MM.1S (cell line): ENCODE results near the gene MAGEB6.

Experiments used
- DNase-seq: peaks from one replicate; pipeline ENCODE4 v3.0.0-alpha.2; 2015
- H2AFZ ChIP-seq: fragments of 300-600 bp; sonication (generic); 2 replicates; pipeline ENCODE4 v1.6.0; 2016; ENCODE audit warnings: antibody characterized with exemption, low read length
- H3F3A ChIP-seq: fragments of 300-600 bp; sonication (generic); 2 replicates; pipeline ENCODE4 v1.6.1; 2016; ENCODE audit warnings: mild to moderate bottlenecking, antibody characterized with exemption, low read length, moderate library complexity, mixed read lengths; ENCODE audit not compliant: insufficient read depth
- H3K27ac ChIP-seq: fragments of 300-600 bp; sonication (generic); 2 replicates; pipeline ENCODE4 v1.5.1; 2016; ENCODE audit warnings: mild to moderate bottlenecking, low read length
- H3K27me3 ChIP-seq: fragments of 300-600 bp; sonication (generic); replicated peaks from 2 replicates; pipeline ENCODE4 v1.6.0; 2016; ENCODE audit warnings: low read length; ENCODE audit not compliant: insufficient read depth
- H3K36me3 ChIP-seq: fragments of 300-600 bp; sonication (generic); replicated peaks from 2 replicates; pipeline ENCODE4 v1.6.1; 2016; ENCODE audit warnings: mild to moderate bottlenecking, low read length, mixed read lengths; ENCODE audit not compliant: insufficient read depth
- H3K4me1 ChIP-seq: fragments of 300-600 bp; sonication (generic); 2 replicates; pipeline ENCODE4 v1.6.1; 2016; ENCODE audit warnings: low read length, mixed read lengths
- H3K4me2 ChIP-seq: fragments of 300-600 bp; sonication (generic); 2 replicates; pipeline ENCODE4 v1.6.0; 2016; ENCODE audit warnings: low read depth, low read length
- H3K4me3 ChIP-seq: fragments of 300-600 bp; sonication (generic); 2 replicates; pipeline ENCODE4 v1.5.1; 2016; ENCODE audit warnings: low read length, mixed read lengths
- H3K79me2 ChIP-seq: fragments of 300-600 bp; sonication (generic); 2 replicates; pipeline ENCODE4 v1.6.1; 2016; ENCODE audit warnings: mixed run types, low read length, mixed read lengths
- H3K9ac ChIP-seq: fragments of 300-600 bp; sonication (generic); 2 replicates; pipeline ENCODE4 v1.6.1; 2016; ENCODE audit warnings: low read length, mixed read lengths
- H3K9me2 ChIP-seq: fragments of 300-600 bp; sonication (generic); replicated peaks from 2 replicates; pipeline ENCODE4 v1.6.1; 2016; ENCODE audit warnings: mild to moderate bottlenecking, low read length, mixed read lengths; ENCODE audit not compliant: insufficient read depth
- H3K9me3 ChIP-seq: fragments of 300-600 bp; sonication (generic); replicated peaks from 2 replicates; pipeline ENCODE4 v1.6.1; 2016; ENCODE audit warnings: mild to moderate bottlenecking, low read length, mixed read lengths; ENCODE audit not compliant: insufficient read depth
- H4K20me1 ChIP-seq: fragments of 300-600 bp; sonication (generic); 2 replicates; pipeline ENCODE4 v1.6.1; 2016; ENCODE audit warnings: mild to moderate bottlenecking, low read length, moderate library complexity, mixed read lengths; ENCODE audit not compliant: insufficient read depth
- CTCF ChIP-seq: fragments of 300-600 bp; sonication (generic); IDR thresholded peaks from 2 replicates; pipeline ENCODE4 v1.5.1; 2016; ENCODE audit warnings: antibody characterized with exemption, low read length, mixed read lengths
- EZH2 ChIP-seq: fragments of 300-600 bp; sonication (generic); optimal IDR thresholded peaks from 2 replicates; pipeline ENCODE3; 2017; ENCODE audit warnings: low read depth, mild to moderate bottlenecking, antibody characterized with exemption, low read length, mixed read lengths
- EZH2phosphoT487 ChIP-seq: fragments of 300-600 bp; sonication (generic); IDR thresholded peaks from 2 replicates; pipeline ENCODE4 v1.6.1; 2018; ENCODE audit warnings: antibody characterized with exemption, low read length

The MAGEB6 gene

DNA sequence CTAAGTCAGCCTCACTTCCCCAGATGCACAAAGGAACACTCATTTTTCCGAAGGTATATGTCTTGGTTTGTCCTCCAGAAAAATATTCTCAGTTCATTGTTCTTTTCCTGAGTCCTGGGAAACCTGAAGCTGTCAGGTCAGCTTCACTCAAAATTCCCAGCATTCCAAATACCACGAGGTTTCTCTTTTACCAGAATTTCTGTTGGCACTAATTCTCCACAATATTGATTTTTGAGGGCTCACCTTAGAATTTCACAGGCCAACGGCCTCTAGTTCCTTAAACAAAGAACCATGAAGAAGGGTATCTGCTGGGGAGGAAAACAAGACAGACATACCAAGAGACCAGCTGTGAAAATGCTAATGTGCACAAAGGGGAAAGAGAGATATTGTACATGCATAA lies 15.8 kb downstream of the MAGEB6 start:
- Histone ChIP-seq H3K4me3 (no peak overlapping the region), H3K9ac (no peak overlapping the region), H3K36me3 (no peaks in the 10 kb centered on the region), H3K27ac (no peak overlapping the region), H2AFZ (no peak overlapping the region), H3F3A (no peaks in the 10 kb centered on the region), H3K9me2 (no peaks in the 10 kb centered on the region), H4K20me1 (no peaks in the 10 kb centered on the region), H3K9me3 (no peaks in the 10 kb centered on the region), H3K4me2 (no peak overlapping the region), H3K79me2 (no peaks in the 10 kb centered on the region), H3K27me3 (no peaks in the 10 kb centered on the region), H3K4me1 (no peaks in the 10 kb centered on the region)
- no peak for DNase-seq
- TF ChIP-seq CTCF (no peak), EZH2phosphoT487 (no peak)

DNA sequence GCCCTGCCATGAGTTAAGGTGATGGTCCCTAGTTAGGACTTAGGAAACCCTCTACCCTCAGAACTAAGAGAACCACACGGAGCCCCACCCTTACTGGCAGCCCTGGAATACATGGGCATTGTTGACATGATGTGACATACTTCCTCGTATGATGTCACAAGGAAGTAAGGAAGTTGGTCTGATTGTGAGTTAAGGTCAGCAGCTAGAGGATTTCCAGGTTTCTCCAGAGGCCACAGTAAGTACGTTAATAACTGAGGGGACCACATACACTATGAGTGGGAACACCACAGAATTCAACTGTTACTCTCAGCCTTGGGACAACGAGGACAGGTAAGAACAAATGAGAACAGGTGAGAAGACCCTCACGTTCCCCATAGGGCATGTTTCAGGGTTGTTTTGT lies 23.6 kb downstream of the MAGEB6 start, which contains the start of gene MAGEB5:
MAGEB5 (plus strand) TSS at position 301 of the 400 bp plus-strand sequence. CDS start 1,133 bp downstream, outside the sequence.
- Histone ChIP-seq H3K9me2 (no peaks in the 10 kb centered on the region), H3K4me2 (no peak within 1 kb of the TSS), H3K27me3 (no peaks in the 10 kb centered on the region), H3K4me1 (no peaks in the 10 kb centered on the region), H3K4me3 (no peak within 1 kb of the TSS), H2AFZ (no peak within 1 kb of the TSS), H3F3A (no peaks in the 10 kb centered on the region), H3K9ac (no peak within 1 kb of the TSS), H3K27ac (no peak within 1 kb of the TSS), H3K79me2 (no peaks in the 10 kb centered on the region), H4K20me1 (no peaks in the 10 kb centered on the region), H3K36me3 (no peaks in the 10 kb centered on the region), H3K9me3 (no peaks in the 10 kb centered on the region)
- TF ChIP-seq CTCF, result no peak
- TF ChIP-seq EZH2phosphoT487, result no peak
- TF ChIP-seq EZH2, result no peak
- DNase-seq, result no peak

DNA sequence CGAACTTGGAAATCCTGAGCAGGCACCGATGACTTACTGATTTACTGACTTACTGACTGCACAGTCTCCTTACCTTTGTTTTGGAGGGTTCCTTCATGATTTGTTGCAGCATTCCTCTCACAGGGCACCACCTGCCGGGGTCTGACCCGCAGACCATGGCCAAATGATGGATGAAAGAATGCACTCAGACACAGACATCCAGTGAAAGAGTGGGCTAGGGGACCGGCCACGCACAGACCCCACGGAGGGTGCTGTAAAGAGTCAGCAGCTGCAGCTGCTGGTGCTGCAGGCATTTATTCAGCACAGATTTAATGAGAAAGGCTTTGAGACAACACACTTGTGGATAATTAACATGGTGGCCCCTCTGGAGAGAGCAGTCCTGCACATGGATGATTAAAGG lies 27.1 kb downstream of the MAGEB6 start:
- no peaks in the 10 kb centered on the region for H3K79me2 ChIP-seq
- H3K9me2 ChIP-seq, result no peaks in the 10 kb centered on the region
- no peaks in the 10 kb centered on the region for H4K20me1 ChIP-seq
- H3K27me3 ChIP-seq, result no peaks in the 10 kb centered on the region
- H3K4me2 ChIP-seq, result no peak overlapping the region
- no peak overlapping the region for H3K9ac ChIP-seq
- H3K4me3 ChIP-seq, result no peak overlapping the region
- no peak overlapping the region for H2AFZ ChIP-seq
- no peaks in the 10 kb centered on the region for H3F3A ChIP-seq
- no peaks in the 10 kb centered on the region for H3K36me3 ChIP-seq
- no peak overlapping the region for H3K27ac ChIP-seq
- no peak for DNase-seq
- TF ChIP-seq EZH2 (no peak), CTCF (no peak), EZH2phosphoT487 (no peak)
- no peaks in the 10 kb centered on the region for H3K4me1 ChIP-seq
- no peaks in the 10 kb centered on the region for H3K9me3 ChIP-seq
